ENCODE measurements around the gene INTS15. TPM values are rescaled to one million over a fixed set of nuclear protein-coding genes. Genes with fewer than 3 reads are reported as not detected.

The INTS15 gene
- total and polyA plus RNA-seq, 2 experiments from 2014 or later, result 7.0 to 27.0 TPM

- TF ChIP-seq, protein P1, sequence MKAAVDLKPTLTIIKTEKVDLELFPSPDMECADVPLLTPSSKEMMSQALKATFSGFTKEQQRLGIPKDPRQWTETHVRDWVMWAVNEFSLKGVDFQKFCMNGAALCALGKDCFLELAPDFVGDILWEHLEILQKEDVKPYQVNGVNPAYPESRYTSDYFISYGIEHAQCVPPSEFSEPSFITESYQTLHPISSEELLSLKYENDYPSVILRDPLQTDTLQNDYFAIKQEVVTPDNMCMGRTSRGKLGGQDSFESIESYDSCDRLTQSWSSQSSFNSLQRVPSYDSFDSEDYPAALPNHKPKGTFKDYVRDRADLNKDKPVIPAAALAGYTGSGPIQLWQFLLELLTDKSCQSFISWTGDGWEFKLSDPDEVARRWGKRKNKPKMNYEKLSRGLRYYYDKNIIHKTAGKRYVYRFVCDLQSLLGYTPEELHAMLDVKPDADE (IDR thresholded peaks at IDR 0.05), result no peak
- TF ChIP-seq ZNF114 (CRISPR knock-in tag; IDR thresholded peaks at IDR 0.05) (no peak), JUNB (IDR thresholded peaks at IDR 0.05; ENCODE audit: unreplicated experiment) (no peak), STAT1 (IDR thresholded peaks at IDR 0.05; ENCODE audit: unreplicated experiment) (no peak), ZNF331 (CRISPR knock-in tag; IDR thresholded peaks at IDR 0.05; ENCODE audit: low read depth) (no peak), CTCF (conservative IDR thresholded peaks at IDR 0.05; ENCODE audit: low read depth in 2 of 2) (no peak)
- TF ChIP-seq, protein P2, sequence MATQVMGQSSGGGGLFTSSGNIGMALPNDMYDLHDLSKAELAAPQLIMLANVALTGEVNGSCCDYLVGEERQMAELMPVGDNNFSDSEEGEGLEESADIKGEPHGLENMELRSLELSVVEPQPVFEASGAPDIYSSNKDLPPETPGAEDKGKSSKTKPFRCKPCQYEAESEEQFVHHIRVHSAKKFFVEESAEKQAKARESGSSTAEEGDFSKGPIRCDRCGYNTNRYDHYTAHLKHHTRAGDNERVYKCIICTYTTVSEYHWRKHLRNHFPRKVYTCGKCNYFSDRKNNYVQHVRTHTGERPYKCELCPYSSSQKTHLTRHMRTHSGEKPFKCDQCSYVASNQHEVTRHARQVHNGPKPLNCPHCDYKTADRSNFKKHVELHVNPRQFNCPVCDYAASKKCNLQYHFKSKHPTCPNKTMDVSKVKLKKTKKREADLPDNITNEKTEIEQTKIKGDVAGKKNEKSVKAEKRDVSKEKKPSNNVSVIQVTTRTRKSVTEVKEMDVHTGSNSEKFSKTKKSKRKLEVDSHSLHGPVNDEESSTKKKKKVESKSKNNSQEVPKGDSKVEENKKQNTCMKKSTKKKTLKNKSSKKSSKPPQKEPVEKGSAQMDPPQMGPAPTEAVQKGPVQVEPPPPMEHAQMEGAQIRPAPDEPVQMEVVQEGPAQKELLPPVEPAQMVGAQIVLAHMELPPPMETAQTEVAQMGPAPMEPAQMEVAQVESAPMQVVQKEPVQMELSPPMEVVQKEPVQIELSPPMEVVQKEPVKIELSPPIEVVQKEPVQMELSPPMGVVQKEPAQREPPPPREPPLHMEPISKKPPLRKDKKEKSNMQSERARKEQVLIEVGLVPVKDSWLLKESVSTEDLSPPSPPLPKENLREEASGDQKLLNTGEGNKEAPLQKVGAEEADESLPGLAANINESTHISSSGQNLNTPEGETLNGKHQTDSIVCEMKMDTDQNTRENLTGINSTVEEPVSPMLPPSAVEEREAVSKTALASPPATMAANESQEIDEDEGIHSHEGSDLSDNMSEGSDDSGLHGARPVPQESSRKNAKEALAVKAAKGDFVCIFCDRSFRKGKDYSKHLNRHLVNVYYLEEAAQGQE (IDR thresholded peaks at IDR 0.05; ENCODE audit: unreplicated experiment), result no peak
Measured at GRCh38 chr7:6623589-6624245, 33.9 kb downstream of the INTS15 start (continued).

DNA sequence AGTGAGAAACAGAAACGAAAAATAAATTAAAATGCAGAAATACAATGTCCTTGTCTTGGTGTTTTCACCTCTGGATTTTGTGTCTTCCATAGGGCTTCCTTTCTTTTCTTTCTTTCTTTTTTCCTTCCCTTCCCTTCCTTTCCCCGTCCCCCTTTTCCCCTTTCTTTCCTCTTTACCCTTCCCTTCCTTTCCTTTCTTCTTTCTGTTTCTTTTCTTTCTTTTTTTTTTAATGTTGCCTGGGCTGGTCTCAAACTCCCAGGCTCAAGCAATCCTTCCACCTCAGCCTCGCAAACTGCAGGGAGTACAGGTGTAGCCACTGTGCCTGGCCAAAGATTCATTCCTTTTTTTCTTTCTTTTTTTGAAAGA lies 34.4 kb downstream of the INTS15 start:
- Mint-ChIP-seq H3K27me3 (ENCODE audit: insufficient read depth, low read depth, poor library complexity) (peaks cover 9% of the 10 kb centered on the region), H3K4me1 (no peaks in the 10 kb centered on the region; the same call in 2 of the 3 replicates), H3K9me3 (peaks cover 5% of the 10 kb centered on the region; the same call in 1 of the 3 replicates), H3K36me3 (ENCODE audit: low read depth) (peaks cover 26% of the 10 kb centered on the region), H3K27ac (no peak overlapping the region), H3K4me3 (no peak overlapping the region)
- ATAC-seq, result no peak
- no peaks in the 10 kb centered on the region for H3K36me3 ChIP-seq (ENCODE audit: insufficient read depth)
- H3K27me3 ChIP-seq (ENCODE audit: insufficient read depth), result no peaks in the 10 kb centered on the region
- no peaks in the 10 kb centered on the region for H4K20me1 ChIP-seq (replicated peaks; ENCODE audit: insufficient read depth)
- H3K9me2 ChIP-seq (ENCODE audit: insufficient read depth), result no peaks in the 10 kb centered on the region
- no peaks in the 10 kb centered on the region for H3K4me1 ChIP-seq (ENCODE audit: insufficient read depth)
- no peak overlapping the region for H3K4me3 ChIP-seq
- DNase-seq (ENCODE audit: low spot score), result no peak
- H2AFZ ChIP-seq, result no peak overlapping the region
- no peak overlapping the region for H3K4me2 ChIP-seq
- H3K79me2 ChIP-seq (replicated peaks; ENCODE audit: insufficient read depth), result no peaks in the 10 kb centered on the region
- no peaks in the 10 kb centered on the region for H3F3A ChIP-seq (replicated peaks; ENCODE audit: low read depth)
- H3K27ac ChIP-seq (ENCODE audit: low read depth), result 0 out of 2 replicates have a peak overlapping the region, but pooled peaks have one; percentile 63
- TF ChIP-seq STAT1 (IDR thresholded peaks at IDR 0.05; ENCODE audit: unreplicated experiment) (no peak), ZNF462 (CRISPR knock-in tag; IDR thresholded peaks at IDR 0.05) (no peak), ZNF114 (CRISPR knock-in tag; IDR thresholded peaks at IDR 0.05) (no peak), CREB1 (CRISPR knock-in tag; IDR thresholded peaks at IDR 0.05; ENCODE audit: low read depth) (no peak), ZNF331 (CRISPR knock-in tag; IDR thresholded peaks at IDR 0.05; ENCODE audit: low read depth) (no peak)
- TF ChIP-seq, protein P1 (IDR thresholded peaks at IDR 0.05), result no peak

Measured in GM23338 (cell line).